Adrenal gland (tissue), 5 donors: ENCODE measurements around the gene GALNT7.

Source experiments
- CTCF ChIP-seq, 6 experiments: fragments of 450-650 bp in 4 of 6; fragments of 200-600 bp in 2 of 6; sonication (generic) in 1 of 6; IDR thresholded peaks; 1 replicate in 5 of 6; 2 replicates in 1 of 6; pipeline versions ENCODE4 v1.5.1 to v1.8.0; 2016 to 2021; ENCODE audit warnings: antibody characterized with exemption in 6 of 6, mild to moderate bottlenecking in 2 of 6, moderate library complexity in 1 of 6
- POLR2A ChIP-seq, 2 donors: fragments of 450-650 bp; IDR thresholded peaks; one replicate each; pipeline ENCODE4 v1.6.1; 2017; ENCODE audit warnings: antibody characterized with exemption in 2 of 2, mild to moderate bottlenecking in 2 of 2, moderate library complexity in 1 of 2
- donor health status: DM: no; HTN: no; CAD: no.

- TF ChIP-seq CTCF (IDR thresholded peaks at IDR 0.05), result no peak
- TF ChIP-seq POLR2A (IDR thresholded peaks at IDR 0.05), result no peak
Observed at GRCh38 chr4:173121076-173121561, 47.5 kb upstream of the GALNT7 start.
